Aorta (tissue), 5 donors: ENCODE data around the gene TCAP. TPM values are rescaled to one million over a fixed set of nuclear protein-coding genes. Genes with fewer than 3 reads are reported as not detected.
"Not testable (repeated sequence)": the region's sequence is repeated elsewhere in the genome, so short reads cannot be mapped to it uniquely, and the experiment has no call there.

ENCODE experiments used
- ATAC-seq: fragments of 200-7000 bp; cut with Tn5 transposase; one replicate; pipeline ENCODE4 v1.9.1; 2022; ENCODE audit warnings: moderate library complexity; ENCODE audit not compliant: low FRiP score
- DNase-seq, 2 donors: peaks; one replicate each; pipeline ENCODE4 v3.0.0-alpha.2; 2020
- H3K27ac ChIP-seq, 2 donors: one replicate each; pipeline ENCODE4 v1.5.1; 2013; ENCODE audit warnings: low read length in 2 of 2, mild to moderate bottlenecking in 2 of 2, moderate library complexity in 2 of 2, control low read depth in 1 of 2, inconsistent platforms in 1 of 2, low read depth in 1 of 2
- H3K27me3 ChIP-seq, 2 donors: one replicate each; pipeline ENCODE4 v1.6.1; 2013; ENCODE audit warnings: control low read depth in 1 of 2, low read length in 1 of 2, mild to moderate bottlenecking in 1 of 2, moderate library complexity in 1 of 2; ENCODE audit not compliant: insufficient read depth in 2 of 2, control insufficient read depth in 1 of 2
- H3K36me3 ChIP-seq, 2 donors: one replicate each; pipeline ENCODE4 v1.6.1; 2013; ENCODE audit warnings: control low read depth in 1 of 2, low read length in 1 of 2, mild to moderate bottlenecking in 1 of 2; ENCODE audit not compliant: insufficient read depth in 2 of 2, control insufficient read depth in 1 of 2
- H3K4me1 ChIP-seq, 2 donors: one replicate each; pipeline ENCODE4 v1.6.1; 2013; ENCODE audit warnings: low read length in 2 of 2, control low read depth in 1 of 2, mild to moderate bottlenecking in 1 of 2, moderate library complexity in 1 of 2; ENCODE audit not compliant: insufficient read depth in 2 of 2, control insufficient read depth in 1 of 2
- H3K4me3 ChIP-seq, 2 donors: one replicate each; pipeline ENCODE4 v1.5.1; 2013; ENCODE audit warnings: low read length in 2 of 2, control low read depth in 1 of 2, mild to moderate bottlenecking in 1 of 2
- H3K9me3 ChIP-seq: one replicate; pipeline ENCODE4 v1.6.1; 2013; ENCODE audit warnings: mild to moderate bottlenecking, low read length; ENCODE audit not compliant: control insufficient read depth
- WGBS, 2 donors: extraction: QIAGEN DNeasy Blood & Tissue Kit; methylation state at CpG; one replicate each; pipeline ENCODE4 v1.1.7; 2013; 5-methylcytosine and 5-hydroxymethylcytosine counted together
- intact Hi-C, 2 donors: fragments of 100-400 bp; cut with DNase I; formaldehyde crosslinking; loops; one replicate each; pipeline versions ENCODE4 v1.14.2 to v1.15.0; 2022
- polyA plus RNA-seq, 2 donors: library from polyadenylated mRNA; stranded (reverse); fragments of 200-250 nt; gene quantifications; one replicate each; pipeline ENCODE4 v1.2.3, GENCODE V29; 2013
- total RNA-seq, 2 donors: library from RNA; stranded (reverse); fragmentation: NEBNext Ultra II Directional; extraction: Animal tissue kit (Norgen Biotek cat#: 25700); gene quantifications; one replicate each; pipeline ENCODE4 v1.2.1, GENCODE V29; 2021
- donor health status: healthy with polysubstance abuse.
- donor health status: Bipolar disorder and iron deficiency.
- donor health status: DM: no; HTN: no; CAD: no.
- donor health status: DM: no; HTN: no; CAD: no.
- donor health status: DM: yes; HTN: yes; CAD: no.

TCAP gene
- total and polyA plus RNA-seq, 4 donors, result 1.9 to 9.3 (median 3.6) TPM

- intact Hi-C loops, result loop anchor here in 1 of 2 donors (1.0 kb wide), 1 partner anchor 10 kb away; no protein-coding TSS in a partner anchor
- no peak for ATAC-seq
- Histone ChIP-seq H3K27me3 (no peaks in the 10 kb centered on the region), H3K4me3 (no peak overlapping the region), H3K36me3 (no peaks in the 10 kb centered on the region), H3K4me1 (peaks cover 0 to 1% of the 10 kb centered on the region in 2 donors), H3K27ac (no peak overlapping the region), H3K9me3 (no peaks in the 10 kb centered on the region)
- no peak for DNase-seq
- WGBS, 2 donors, result 28 to 36% methylated on average over 3 of the region's 3 CpGs
Observed at GRCh38 chr17:39688945-39689344, 23.8 kb downstream of the TCAP start.

DNA sequence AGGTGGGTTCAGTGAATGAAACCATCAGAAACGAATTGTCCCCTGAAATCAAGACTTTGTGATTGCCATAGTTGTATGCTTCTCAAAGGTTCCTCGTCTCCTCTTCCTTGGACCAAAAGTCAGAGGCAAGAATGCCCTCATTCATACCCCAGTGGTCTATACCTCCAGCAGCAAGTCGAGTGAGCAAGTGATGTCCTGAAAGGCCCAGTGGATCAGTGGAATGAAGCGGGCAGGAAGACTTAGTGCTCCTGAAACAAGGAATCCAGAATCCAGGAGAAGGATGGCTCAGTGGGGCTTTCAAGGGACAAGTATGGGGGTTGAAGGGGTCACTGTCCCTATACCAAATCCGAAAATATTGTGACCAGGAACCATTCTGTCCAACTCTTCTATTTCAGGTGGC is 29.4 kb downstream of the TCAP start:
- ATAC-seq, result no peak
- H3K4me1 ChIP-seq, result no peaks in the 10 kb centered on the region
- WGBS, 2 donors, result 91 to 93% methylated on average over 5 of the region's 5 CpGs
- no peak overlapping the region for H3K4me3 ChIP-seq
- no peak overlapping the region for H3K27ac ChIP-seq
- no peak for DNase-seq
- intact Hi-C loops, result no loop called here
- no peaks in the 10 kb centered on the region for H3K9me3 ChIP-seq
- H3K27me3 ChIP-seq, result no peaks in the 10 kb centered on the region
- no peaks in the 10 kb centered on the region for H3K36me3 ChIP-seq

DNA sequence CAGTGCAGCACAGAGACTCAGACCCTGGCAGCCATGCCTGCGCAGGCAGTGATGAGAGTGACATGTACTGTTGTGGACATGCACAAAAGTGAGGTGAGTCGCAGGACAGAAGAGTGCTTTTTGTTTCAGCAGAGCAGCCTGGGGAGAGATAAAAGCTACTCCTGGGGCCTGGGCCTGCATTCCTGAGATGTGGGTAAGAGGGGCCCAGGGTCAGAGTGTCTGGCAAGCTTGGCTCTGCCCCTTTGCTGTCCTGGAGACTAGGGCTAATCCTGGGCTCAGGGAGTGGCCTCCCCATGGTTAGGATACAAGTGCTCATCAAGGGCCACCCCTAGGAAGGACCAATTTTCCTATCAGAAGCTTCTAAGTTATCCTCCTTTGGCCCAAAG is 29.9 kb downstream of the TCAP start:
- 87 to 88% methylated on average over 2 of the region's 2 CpGs for WGBS, 2 donors
- Histone ChIP-seq H3K27me3 (no peaks in the 10 kb centered on the region), H3K36me3 (no peaks in the 10 kb centered on the region), H3K27ac (no peak overlapping the region), H3K9me3 (no peaks in the 10 kb centered on the region), H3K4me3 (no peak overlapping the region), H3K4me1 (no peaks in the 10 kb centered on the region)
- DNase-seq (peak in 1 of 2 donors; percentile 3), ATAC-seq (no peak)
- intact Hi-C loops, result no loop called here

DNA sequence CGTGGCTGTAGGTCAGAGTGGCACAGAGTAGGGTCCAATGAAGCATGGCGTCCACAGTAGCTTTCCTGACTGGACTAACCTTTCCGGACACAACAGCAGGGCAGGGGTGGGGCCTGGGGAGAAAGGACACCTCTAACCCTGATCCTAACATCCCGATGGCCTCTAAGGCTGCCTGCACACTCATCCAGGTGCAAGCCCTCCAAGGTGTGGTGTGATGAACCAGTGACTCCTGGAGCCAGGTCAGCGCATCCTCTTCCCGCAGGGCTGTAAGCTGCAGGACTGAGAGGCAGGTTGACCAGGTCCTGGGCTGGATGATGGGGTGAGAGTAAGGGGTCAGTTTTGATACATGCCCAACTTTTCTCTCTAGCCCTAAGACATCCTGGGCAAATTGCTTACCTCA is 31.6 kb downstream of the TCAP start:
- H3K27ac ChIP-seq, result no peak overlapping the region
- 90 to 92% methylated on average over 6 of the region's 6 CpGs for WGBS, 2 donors
- no peak overlapping the region for H3K4me3 ChIP-seq
- no peaks in the 10 kb centered on the region for H3K9me3 ChIP-seq
- intact Hi-C loops, result no loop called here
- no peaks in the 10 kb centered on the region for H3K4me1 ChIP-seq
- no peaks in the 10 kb centered on the region for H3K36me3 ChIP-seq
- ATAC-seq (no peak), DNase-seq (peak in 1 of 2 donors; percentile 17)
- no peaks in the 10 kb centered on the region for H3K27me3 ChIP-seq

- no peak overlapping the region for H3K4me3 ChIP-seq
- H3K4me1 ChIP-seq, result no peaks in the 10 kb centered on the region
- DNase-seq (no peak), ATAC-seq (no peak)
- intact Hi-C loops, result no loop called here
- no peaks in the 10 kb centered on the region for H3K36me3 ChIP-seq
- 91 to 93% methylated on average over 5 of the region's 5 CpGs for WGBS, 2 donors
- H3K27ac ChIP-seq, result no peak overlapping the region
- H3K9me3 ChIP-seq, result no peaks in the 10 kb centered on the region
- H3K27me3 ChIP-seq, result no peaks in the 10 kb centered on the region
Observed at GRCh38 chr17:39697961-39698360, 32.8 kb downstream of the TCAP start.

GRCh38 chr17:39699157-39699817 is 34.1 kb downstream of the TCAP start:
- H3K27me3 ChIP-seq, H3K9me3 ChIP-seq, H3K36me3 ChIP-seq, H3K4me1 ChIP-seq, ATAC-seq: not testable (repeated sequence)
- intact Hi-C loops, result loop anchor here in 1 of 2 donors (1.0 kb wide), 1 partner anchor 11 kb away; the partner anchor contains the start of gene PGAP3
- Histone ChIP-seq H3K4me3 (peak overlapping the region in 1 of 2 donors; percentile 96), H3K27ac (peak overlapping the region; percentile 38 to 50)
- WGBS, 2 donors, result 37 to 39% methylated on average over 11 of the region's 11 CpGs
- DNase-seq, result peak in 1 of 2 donors; percentile 19

DNA sequence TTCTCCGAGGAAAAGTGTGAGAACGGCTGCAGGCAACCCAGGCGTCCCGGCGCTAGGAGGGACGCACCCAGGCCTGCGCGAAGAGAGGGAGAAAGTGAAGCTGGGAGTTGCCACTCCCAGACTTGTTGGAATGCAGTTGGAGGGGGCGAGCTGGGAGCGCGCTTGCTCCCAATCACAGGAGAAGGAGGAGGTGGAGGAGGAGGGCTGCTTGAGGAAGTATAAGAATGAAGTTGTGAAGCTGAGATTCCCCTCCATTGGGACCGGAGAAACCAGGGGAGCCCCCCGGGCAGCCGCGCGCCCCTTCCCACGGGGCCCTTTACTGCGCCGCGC is 34.6 kb downstream of the TCAP start, which contains the start of gene ERBB2:
Gene ERBB2, plus strand, starts transcription at position 247 of the 330 bp plus-strand sequence. CDS start 175 bp downstream, outside the sequence.
- peak within 1 kb of the TSS; percentile 95 to 96 for H3K4me3 ChIP-seq
- H3K36me3 ChIP-seq, result no peaks in the 10 kb centered on the region
- peak; percentile 79 to 88 for DNase-seq
- intact Hi-C loops, result loop anchor here (1.0 to 5.0 kb wide), 2 partner anchors 11 to 32 kb away; partner anchors contain the start of genes PNMT (in 2 of the 2), TCAP (in 2 of the 2) and PGAP3 (in 1 of the 2)
- H3K27ac ChIP-seq, result peak within 1 kb of the TSS; percentile 88 to 91
- ATAC-seq, result peak; percentile 88
- WGBS, 2 donors, result 0 to 1% methylated on average over 12 to 20 of the region's 20 CpGs
- no peaks in the 10 kb centered on the region for H3K4me1 ChIP-seq
- no peaks in the 10 kb centered on the region for H3K9me3 ChIP-seq
- no peaks in the 10 kb centered on the region for H3K27me3 ChIP-seq

DNA sequence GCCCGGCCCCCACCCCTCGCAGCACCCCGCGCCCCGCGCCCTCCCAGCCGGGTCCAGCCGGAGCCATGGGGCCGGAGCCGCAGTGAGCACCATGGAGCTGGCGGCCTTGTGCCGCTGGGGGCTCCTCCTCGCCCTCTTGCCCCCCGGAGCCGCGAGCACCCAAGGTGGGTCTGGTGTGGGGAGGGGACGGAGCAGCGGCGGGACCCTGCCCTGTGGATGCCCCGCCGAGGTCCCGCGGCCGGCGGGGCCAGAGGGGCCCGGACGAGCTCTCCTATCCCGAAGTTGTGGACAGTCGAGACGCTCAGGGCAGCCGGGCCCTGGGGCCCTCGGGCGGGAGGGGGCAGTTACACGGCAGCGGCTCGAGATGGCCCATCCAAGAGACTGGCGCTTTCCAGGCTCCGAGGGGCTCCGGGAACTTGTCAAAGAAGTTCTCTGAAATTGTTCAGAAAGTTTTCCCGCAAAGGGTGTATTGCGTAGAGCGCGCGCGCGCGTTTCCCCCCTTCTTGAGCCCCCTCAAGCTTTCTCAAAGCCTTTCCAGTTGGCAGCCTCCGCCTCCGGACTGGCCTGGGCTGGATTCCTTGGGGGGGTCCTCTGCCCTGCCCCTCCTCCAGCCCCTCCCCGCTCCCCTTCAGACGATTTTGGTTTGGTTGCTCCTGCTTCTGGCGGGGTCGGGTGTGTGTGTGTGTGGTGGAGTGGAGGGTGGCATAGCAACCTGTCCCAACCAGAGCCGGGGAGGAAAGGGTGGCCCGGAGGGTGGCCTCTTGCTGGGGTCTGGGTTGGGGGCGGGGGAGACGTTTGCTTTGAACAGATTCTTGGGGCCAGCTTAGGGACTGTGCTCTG is 35.2 kb downstream of the TCAP start:
- no peaks in the 10 kb centered on the region for H3K36me3 ChIP-seq
- intact Hi-C loops, result loop anchor here (5.0 kb wide), 1 partner anchor 33 kb away; the partner anchor contains the start of genes PNMT (in 2 of the 2) and TCAP (in 2 of the 2)
- 0 to 1% methylated on average over 37 to 57 of the region's 57 CpGs for WGBS, 2 donors
- ATAC-seq, result peak; percentile 55
- H3K27ac ChIP-seq, result peak overlapping the region; percentile 88 to 91
- H3K4me1 ChIP-seq, result peaks cover 0 to 3% of the 10 kb centered on the region in 2 donors
- no peaks in the 10 kb centered on the region for H3K27me3 ChIP-seq
- H3K9me3 ChIP-seq, result no peaks in the 10 kb centered on the region
- DNase-seq, result peak in 1 of 2 donors; percentile 54
- peak overlapping the region; percentile 95 to 96 for H3K4me3 ChIP-seq
